AG04450 (cell line): ENCODE data around the gene CRYBB2. TPM values are rescaled to one million over a fixed set of nuclear protein-coding genes. Genes with fewer than 3 reads are reported as not detected.

Source experiments
- CTCF ChIA-PET: fragments of 300-600, 350-600 bp; formaldehyde crosslinking; extraction: SDS; loops from one replicate; lab custom pipeline; 2022; ENCODE audit warnings: antibody characterized with exemption, inconsistent platforms; lab: Charles Lee
- POLR2A ChIA-PET: fragments of 350-600 bp; formaldehyde crosslinking; extraction: SDS; loops from one replicate; lab custom pipeline; 2021; ENCODE audit warnings: antibody characterized with exemption, inconsistent platforms; lab: Yijun Ruan, JAX
- DNase-seq: peaks from one replicate; pipeline ENCODE4 v3.0.0-alpha.2; 2011; ENCODE audit warnings: low read depth, low spot score
- H3K27ac ChIP-seq: one replicate; pipeline ENCODE4 v1.5.1; 2012; ENCODE audit warnings: low read depth, low read length, control low read depth
- H3K27me3 ChIP-seq: one replicate; pipeline ENCODE4 v1.6.0; 2012; ENCODE audit warnings: low read length; ENCODE audit not compliant: control insufficient read depth, insufficient read depth
- H3K4me3 ChIP-seq: 2 replicates; pipeline ENCODE4 v1.5.1; 2011; ENCODE audit warnings: mild to moderate bottlenecking, low read depth, low read length, control low read depth
- H3K9me3 ChIP-seq: 2 replicates; pipeline ENCODE4 v1.5.1; 2012; ENCODE audit warnings: low read length; ENCODE audit not compliant: control insufficient read depth, insufficient read depth
- CTCF ChIP-seq: IDR thresholded peaks from 2 replicates; pipeline ENCODE4 v1.5.1; 2011; ENCODE audit warnings: low read depth, low read length, control low read depth, inconsistent platforms
- polyA plus RNA-seq: library from polyadenylated mRNA; depleted of rRNA; stranded (reverse); fragments of >200 nt; gene quantifications from 2 replicates; pipeline ENCODE4 v1.2.3, GENCODE V29; 2011

Gene CRYBB2
- polyA plus RNA-seq, 1 experiment: 1.7 TPM

DNA sequence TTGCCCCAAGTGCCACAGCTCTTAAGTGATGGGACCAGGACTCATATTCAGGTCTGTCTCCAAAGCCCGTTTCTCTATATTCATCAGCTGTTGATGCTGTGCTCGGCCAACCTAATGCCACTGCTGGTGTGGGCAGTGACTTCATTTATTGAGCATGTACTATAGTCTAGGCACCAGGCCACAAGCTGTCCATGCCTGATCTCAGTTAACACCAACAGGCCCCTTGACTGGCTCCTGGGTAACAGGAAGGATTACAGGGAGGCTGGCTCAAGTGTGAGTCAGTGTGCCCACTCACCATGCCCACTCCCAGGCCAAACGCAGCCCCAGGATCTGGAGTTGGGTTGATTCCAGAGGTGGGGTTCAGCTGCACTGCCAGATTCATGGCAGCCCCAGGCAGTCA, 8.6 kb upstream of the CRYBB2 start:
- Histone ChIP-seq H3K4me3 (no peak overlapping the region), H3K27me3 (no peaks in the 10 kb centered on the region), H3K27ac (no peak overlapping the region), H3K9me3 (peaks cover 8% of the 10 kb centered on the region; the same call in 1 of the 2 replicates)
- no peak for DNase-seq
- ChIA-PET POLR2A (no interaction called here), CTCF (interaction anchor here (3.3 kb wide), 1 partner anchor 8 kb away, joined by 17 read pairs; no protein-coding TSS in a partner anchor)
- TF ChIP-seq CTCF: no peak

- no peak for DNase-seq
- H3K27ac ChIP-seq: no peak overlapping the region
- H3K4me3 ChIP-seq: no peak overlapping the region
- peaks cover 4% of the 10 kb centered on the region; the same call in 1 of the 2 replicates for H3K9me3 ChIP-seq
- H3K27me3 ChIP-seq: no peaks in the 10 kb centered on the region
- no peak for TF ChIP-seq CTCF
- ChIA-PET CTCF (interaction anchor here (3.3 kb wide), 1 partner anchor 10 kb away, joined by 17 read pairs; no protein-coding TSS in a partner anchor), POLR2A (no interaction called here)
Observed at GRCh38 chr22:25212337-25212736, 7.1 kb upstream of the CRYBB2 start.

GRCh38 chr22:25213221-25213620, 6.2 kb upstream of the CRYBB2 start:
- no peak for DNase-seq
- no peak overlapping the region for H3K4me3 ChIP-seq
- TF ChIP-seq CTCF: no peak
- POLR2A ChIA-PET: no interaction called here
- no peak overlapping the region for H3K27ac ChIP-seq
- CTCF ChIA-PET: interaction anchor here (3.3 kb wide), 1 partner anchor 11 kb away, joined by 17 read pairs; no protein-coding TSS in a partner anchor
- peaks cover 4% of the 10 kb centered on the region; the same call in 1 of the 2 replicates for H3K9me3 ChIP-seq
- H3K27me3 ChIP-seq: no peaks in the 10 kb centered on the region

GRCh38 chr22:25216230-25216629, 3.2 kb upstream of the CRYBB2 start:
- TF ChIP-seq CTCF: no peak
- POLR2A ChIA-PET: no interaction called here
- CTCF ChIA-PET: no interaction called here
- no peak overlapping the region for H3K4me3 ChIP-seq
- H3K27ac ChIP-seq: no peak overlapping the region
- no peak for DNase-seq
- no peaks in the 10 kb centered on the region for H3K9me3 ChIP-seq
- H3K27me3 ChIP-seq: no peaks in the 10 kb centered on the region

DNA sequence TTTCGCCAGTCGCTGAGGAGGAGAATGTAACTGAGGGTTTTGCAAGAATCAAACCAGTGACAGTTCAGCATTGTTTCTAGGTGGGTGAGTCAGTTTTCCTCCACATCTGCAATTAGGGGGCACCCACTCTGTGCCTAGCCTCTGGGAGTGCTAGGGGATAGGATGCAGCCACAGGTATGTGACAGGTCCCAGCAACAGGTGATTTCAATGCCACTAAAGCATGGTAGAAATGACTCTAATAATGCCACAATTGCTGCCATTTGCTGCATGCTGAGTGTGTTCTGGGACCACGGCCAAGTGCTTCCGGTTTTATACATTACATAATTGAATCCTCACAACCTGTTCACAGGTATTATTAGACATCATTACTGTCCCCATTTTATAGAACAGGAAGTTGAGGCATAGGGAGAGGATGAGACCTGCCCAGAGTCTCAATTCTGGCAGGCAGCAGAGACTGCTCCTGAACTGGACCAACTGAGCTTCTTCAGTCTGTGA, 556 bp downstream of the CRYBB2 start:
- ChIA-PET CTCF (no interaction called here), POLR2A (no interaction called here)
- no peak for TF ChIP-seq CTCF

More for the DNA sequence above, 556 bp downstream of the CRYBB2 start:
- no peaks in the 10 kb centered on the region for H3K27me3 ChIP-seq
- no peaks in the 10 kb centered on the region for H3K9me3 ChIP-seq
- H3K27ac ChIP-seq: no peak overlapping the region
- no peak for DNase-seq
- H3K4me3 ChIP-seq: no peak overlapping the region
